ENCODE results near the gene SP140.
"Not testable (repeated sequence)": the region's sequence is repeated elsewhere in the genome, so short reads cannot be mapped to it uniquely, and the experiment has no call there.

SP140 gene

DNA sequence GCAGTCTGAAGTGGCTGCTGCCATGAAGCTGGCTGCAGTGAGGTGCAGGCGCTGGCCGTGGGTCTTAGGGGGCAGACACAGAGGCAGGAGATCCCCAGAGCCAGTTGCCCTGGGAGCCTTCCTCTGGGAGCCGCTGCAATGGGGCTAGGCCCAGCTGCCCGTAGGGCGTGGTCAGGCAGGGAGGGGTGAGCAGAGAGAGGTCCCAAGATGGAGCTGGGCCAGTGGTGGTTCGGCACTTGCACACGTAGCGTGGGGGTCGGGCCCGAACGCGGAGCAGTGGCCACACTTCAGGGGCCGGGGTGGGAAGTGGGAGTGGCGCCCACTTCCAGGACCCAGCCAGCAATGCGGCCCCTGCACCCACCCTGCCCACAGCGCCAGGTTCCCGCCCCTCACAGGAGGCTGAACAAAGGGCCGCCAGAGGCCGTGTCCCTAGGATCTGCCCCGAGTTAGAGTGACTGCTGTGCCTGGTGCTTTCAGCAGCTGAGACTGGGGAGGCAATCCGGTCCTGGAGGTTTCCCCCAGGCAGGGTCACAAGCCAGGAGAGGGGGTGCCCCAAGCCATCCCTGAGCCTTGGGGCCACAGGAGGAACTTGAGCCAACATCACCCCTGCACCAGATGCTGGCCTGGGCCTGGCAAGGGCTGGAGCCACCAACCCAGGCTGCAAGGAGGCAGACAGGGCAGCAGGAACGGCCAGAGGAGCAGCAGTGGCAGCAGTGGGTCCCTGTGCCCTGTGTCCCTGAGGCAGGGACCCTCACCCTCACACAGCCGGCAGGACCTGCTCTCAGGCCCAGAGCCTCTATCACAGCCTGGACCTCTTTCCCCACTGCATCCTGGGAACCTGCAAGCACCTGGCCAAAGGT is 80.1 kb downstream of the SP140 start:
- H3K4me3 ChIP-seq (ENCODE audit: low read depth, low read length): no peak overlapping the region
- no peaks in the 10 kb centered on the region for H3K27me3 ChIP-seq (ENCODE audit: control insufficient read depth, insufficient read depth, low read length)
- no peaks in the 10 kb centered on the region for H3K36me3 ChIP-seq (ENCODE audit: control insufficient read depth, insufficient read depth, low read length)
- H3K9ac ChIP-seq (ENCODE audit: low read depth, low read length): no peak overlapping the region
- H3K4me1 ChIP-seq (ENCODE audit: control insufficient read depth, insufficient read depth, low read length): no peaks in the 10 kb centered on the region
- no peaks in the 10 kb centered on the region for H3K9me3 ChIP-seq (ENCODE audit: control insufficient read depth, insufficient read depth, low read length)

DNA sequence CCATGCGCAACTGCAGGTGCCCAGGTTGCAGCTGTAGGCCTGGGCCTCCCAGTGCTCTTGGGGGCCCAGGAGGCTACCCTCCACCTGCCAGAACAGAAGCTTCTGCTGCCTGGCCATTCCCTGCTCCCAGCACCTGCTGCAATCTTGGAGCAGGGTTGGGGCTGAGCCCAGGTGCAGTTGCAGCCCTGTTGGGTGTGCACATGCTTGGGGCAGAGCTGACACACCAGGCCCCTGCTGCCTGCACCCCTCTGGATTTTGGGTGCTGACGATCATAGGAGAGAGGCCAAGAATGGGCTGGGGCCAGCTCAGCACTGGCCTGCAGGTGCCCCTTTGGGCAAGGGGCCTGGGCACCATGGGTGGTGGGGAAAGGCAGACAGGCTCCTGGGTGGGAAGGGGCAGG is 80.9 kb downstream of the SP140 start:
- no peak overlapping the region for H3K9ac ChIP-seq (ENCODE audit: low read depth, low read length)
- H3K9me3 ChIP-seq (ENCODE audit: control insufficient read depth, insufficient read depth, low read length): no peaks in the 10 kb centered on the region
- no peaks in the 10 kb centered on the region for H3K4me1 ChIP-seq (ENCODE audit: control insufficient read depth, insufficient read depth, low read length)
- no peaks in the 10 kb centered on the region for H3K27me3 ChIP-seq (ENCODE audit: control insufficient read depth, insufficient read depth, low read length)
- no peaks in the 10 kb centered on the region for H3K36me3 ChIP-seq (ENCODE audit: control insufficient read depth, insufficient read depth, low read length)
- H3K4me3 ChIP-seq (ENCODE audit: low read depth, low read length): no peak overlapping the region

- H3K4me3 ChIP-seq (ENCODE audit: low read depth, low read length): no peak overlapping the region
These were observed 81.9 kb downstream of the SP140 start for GRCh38 chr2:230307485-230307884.

DNA sequence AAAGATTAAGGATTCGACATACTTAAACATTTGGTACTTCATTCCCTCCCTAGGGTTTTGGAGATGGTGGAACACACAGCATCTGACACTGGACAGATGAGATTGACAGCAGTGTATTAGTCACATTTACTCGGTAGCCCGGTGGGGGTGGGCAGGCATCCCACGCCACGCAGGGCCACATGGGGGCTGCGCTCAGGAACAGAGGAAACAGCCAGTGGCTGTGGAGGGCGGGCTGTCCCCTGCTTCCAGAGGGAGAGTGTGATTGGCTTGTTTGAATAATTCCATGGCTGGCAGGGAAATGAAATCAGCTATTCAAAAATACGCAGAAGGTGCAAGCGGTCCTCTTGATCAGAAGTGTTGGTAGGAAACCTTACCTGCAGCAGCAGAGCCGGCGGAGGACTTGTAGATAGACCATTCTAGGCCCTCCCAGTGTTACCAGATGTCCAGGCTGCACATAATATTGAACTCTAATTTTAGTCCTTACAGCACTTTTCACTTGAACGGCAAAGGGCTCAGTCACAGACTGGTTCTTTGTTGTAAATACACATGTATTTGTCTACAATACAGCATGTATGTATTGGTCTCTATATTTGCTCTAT is 83.0 kb downstream of the SP140 start:
- Histone ChIP-seq H3K27me3 (ENCODE audit: control insufficient read depth, insufficient read depth, low read length) (no peaks in the 10 kb centered on the region), H3K9me3 (ENCODE audit: control insufficient read depth, insufficient read depth, low read length) (no peaks in the 10 kb centered on the region), H3K36me3 (ENCODE audit: control insufficient read depth, insufficient read depth, low read length) (no peaks in the 10 kb centered on the region), H3K9ac (ENCODE audit: low read depth, low read length) (no peak overlapping the region), H3K4me3 (ENCODE audit: low read depth, low read length) (no peak overlapping the region), H3K4me1 (ENCODE audit: control insufficient read depth, insufficient read depth, low read length) (no peaks in the 10 kb centered on the region)

More at GRCh38 chr2:230307485-230307884, 81.9 kb downstream of the SP140 start:
- H3K9ac ChIP-seq (ENCODE audit: low read depth, low read length): no peak overlapping the region
- no peaks in the 10 kb centered on the region for H3K9me3 ChIP-seq (ENCODE audit: control insufficient read depth, insufficient read depth, low read length)
- H3K36me3 ChIP-seq (ENCODE audit: control insufficient read depth, insufficient read depth, low read length): no peaks in the 10 kb centered on the region
- no peaks in the 10 kb centered on the region for H3K4me1 ChIP-seq (ENCODE audit: control insufficient read depth, insufficient read depth, low read length)
- H3K27me3 ChIP-seq (ENCODE audit: control insufficient read depth, insufficient read depth, low read length): no peaks in the 10 kb centered on the region

GRCh38 chr2:230310792-230311191 is 85.3 kb downstream of the SP140 start:
- not testable (repeated sequence) for H3K9me3 ChIP-seq (ENCODE audit: control insufficient read depth, insufficient read depth, low read length); H3K4me1 ChIP-seq (ENCODE audit: control insufficient read depth, insufficient read depth, low read length); H3K27me3 ChIP-seq (ENCODE audit: control insufficient read depth, insufficient read depth, low read length); H3K4me3 ChIP-seq (ENCODE audit: low read depth, low read length); H3K9ac ChIP-seq (ENCODE audit: low read depth, low read length); H3K36me3 ChIP-seq (ENCODE audit: control insufficient read depth, insufficient read depth, low read length)

DNA sequence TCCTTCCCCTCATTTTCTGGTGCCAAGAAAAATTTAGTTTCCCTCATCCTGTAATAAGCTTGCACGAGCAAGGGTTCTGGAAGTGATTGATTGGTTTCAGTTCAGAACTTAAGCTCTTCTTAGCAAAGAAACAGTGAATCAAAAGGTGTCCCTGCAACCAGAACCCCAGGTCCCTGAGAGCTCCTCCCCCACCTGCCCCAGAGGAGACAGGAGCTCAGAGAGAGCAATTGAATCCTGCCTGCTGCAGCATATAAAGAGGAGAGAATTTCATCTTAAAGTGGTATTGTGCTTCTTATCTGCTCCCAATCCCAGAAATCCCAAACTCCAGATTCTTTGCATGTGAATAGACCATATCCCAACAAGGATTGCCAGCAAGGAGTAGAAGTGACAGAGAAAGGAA is 86.1 kb downstream of the SP140 start:
- not testable (repeated sequence) for H3K4me1 ChIP-seq (ENCODE audit: control insufficient read depth, insufficient read depth, low read length)

GRCh38 chr2:230312638-230313037 is 87.1 kb downstream of the SP140 start:
- no peaks in the 10 kb centered on the region for H3K36me3 ChIP-seq (ENCODE audit: control insufficient read depth, insufficient read depth, low read length)
- no peaks in the 10 kb centered on the region for H3K27me3 ChIP-seq (ENCODE audit: control insufficient read depth, insufficient read depth, low read length)
- H3K4me1 ChIP-seq (ENCODE audit: control insufficient read depth, insufficient read depth, low read length): no peaks in the 10 kb centered on the region
- H3K9me3 ChIP-seq (ENCODE audit: control insufficient read depth, insufficient read depth, low read length): no peaks in the 10 kb centered on the region
- H3K9ac ChIP-seq (ENCODE audit: low read depth, low read length): no peak overlapping the region
- H3K4me3 ChIP-seq (ENCODE audit: low read depth, low read length): no peak overlapping the region

More for the DNA sequence above, 86.1 kb downstream of the SP140 start:
- H3K9ac ChIP-seq (ENCODE audit: low read depth, low read length); H3K9me3 ChIP-seq (ENCODE audit: control insufficient read depth, insufficient read depth, low read length); H3K36me3 ChIP-seq (ENCODE audit: control insufficient read depth, insufficient read depth, low read length); H3K4me3 ChIP-seq (ENCODE audit: low read depth, low read length); H3K27me3 ChIP-seq (ENCODE audit: control insufficient read depth, insufficient read depth, low read length): not testable (repeated sequence)

DNA sequence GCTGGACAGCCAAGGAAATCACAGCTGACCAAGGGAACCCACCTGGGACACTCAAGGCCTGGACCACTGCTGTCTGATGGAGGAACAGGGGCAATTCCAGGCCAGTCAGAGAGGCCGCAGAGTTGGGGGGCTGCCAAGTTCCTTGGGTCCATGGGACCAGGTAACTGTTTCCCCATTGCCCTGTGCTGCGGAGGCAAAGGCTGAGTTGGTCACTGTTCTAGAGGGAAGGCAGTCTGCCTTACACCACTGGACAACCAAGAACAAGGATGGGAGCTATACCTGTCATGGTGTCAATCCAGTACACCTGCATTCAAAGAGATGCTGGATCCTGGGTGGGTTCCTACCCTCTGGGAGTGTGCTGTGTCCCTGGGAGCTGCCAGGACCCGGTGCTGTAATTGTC is 91.8 kb downstream of the SP140 start:
- H3K9ac ChIP-seq (ENCODE audit: low read depth, low read length): no peak overlapping the region
- no peaks in the 10 kb centered on the region for H3K27me3 ChIP-seq (ENCODE audit: control insufficient read depth, insufficient read depth, low read length)
- H3K4me1 ChIP-seq (ENCODE audit: control insufficient read depth, insufficient read depth, low read length): no peaks in the 10 kb centered on the region
- H3K9me3 ChIP-seq (ENCODE audit: control insufficient read depth, insufficient read depth, low read length): peaks cover 2% of the 10 kb centered on the region
- no peaks in the 10 kb centered on the region for H3K36me3 ChIP-seq (ENCODE audit: control insufficient read depth, insufficient read depth, low read length)
- H3K4me3 ChIP-seq (ENCODE audit: low read depth, low read length): no peak overlapping the region

DNA sequence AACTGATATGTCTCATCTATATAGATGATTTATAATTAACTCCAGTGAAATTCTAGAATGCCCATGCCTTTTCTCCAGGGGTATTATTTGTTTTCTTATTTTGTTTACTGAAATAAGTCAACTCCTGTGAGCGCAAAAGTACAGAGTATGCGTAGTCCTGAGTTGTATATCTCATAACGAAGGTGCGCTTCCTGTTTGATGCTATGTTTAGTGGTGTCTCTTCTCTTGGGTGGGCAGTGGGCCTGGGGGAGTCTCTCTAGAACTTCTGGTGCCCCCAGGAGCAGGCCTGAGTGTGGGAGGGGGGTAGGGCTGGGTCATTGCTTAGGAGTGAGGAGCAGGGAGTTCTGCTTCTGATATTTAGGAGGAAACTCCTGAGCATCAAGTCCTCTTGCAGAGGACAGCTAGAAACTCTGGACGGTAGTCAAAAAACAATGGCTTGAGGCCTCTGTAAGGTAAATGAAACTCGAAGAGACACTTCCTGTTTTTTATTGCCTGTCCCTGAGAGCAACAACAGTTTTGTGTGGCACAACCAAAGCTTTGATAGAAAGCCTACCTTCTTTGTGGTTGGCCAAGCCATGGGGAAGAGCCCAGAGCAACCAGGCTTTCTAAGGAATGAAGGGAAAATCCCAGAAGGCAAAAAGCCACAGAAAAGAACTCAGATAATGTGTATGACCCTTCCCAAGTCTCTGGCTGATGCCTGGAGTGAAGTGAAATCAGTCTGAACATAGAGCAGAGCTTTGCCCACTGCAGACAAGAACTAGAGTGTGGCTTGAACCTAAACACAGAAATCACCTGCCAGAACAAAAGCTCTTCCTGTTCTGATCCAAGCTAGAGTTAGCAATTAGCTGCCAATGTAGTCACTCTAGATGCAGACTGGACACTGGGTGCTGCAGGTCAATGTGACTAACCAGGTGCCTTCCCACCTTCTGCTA is 92.9 kb downstream of the SP140 start:
- Histone ChIP-seq H3K4me3 (ENCODE audit: low read depth, low read length) (no peak overlapping the region), H3K9ac (ENCODE audit: low read depth, low read length) (no peak overlapping the region), H3K27me3 (ENCODE audit: control insufficient read depth, insufficient read depth, low read length) (no peaks in the 10 kb centered on the region), H3K4me1 (ENCODE audit: control insufficient read depth, insufficient read depth, low read length) (no peaks in the 10 kb centered on the region), H3K9me3 (ENCODE audit: control insufficient read depth, insufficient read depth, low read length) (peaks cover 2% of the 10 kb centered on the region), H3K36me3 (ENCODE audit: control insufficient read depth, insufficient read depth, low read length) (no peaks in the 10 kb centered on the region)

- Histone ChIP-seq H3K4me3 (ENCODE audit: low read depth, low read length) (no peak overlapping the region), H3K36me3 (ENCODE audit: control insufficient read depth, insufficient read depth, low read length) (no peaks in the 10 kb centered on the region), H3K9me3 (ENCODE audit: control insufficient read depth, insufficient read depth, low read length) (peaks cover 2% of the 10 kb centered on the region), H3K4me1 (ENCODE audit: control insufficient read depth, insufficient read depth, low read length) (no peaks in the 10 kb centered on the region), H3K9ac (ENCODE audit: low read depth, low read length) (no peak overlapping the region), H3K27me3 (ENCODE audit: control insufficient read depth, insufficient read depth, low read length) (no peaks in the 10 kb centered on the region)
These were observed 93.8 kb downstream of the SP140 start for GRCh38 chr2:230319211-230319862.

DNA sequence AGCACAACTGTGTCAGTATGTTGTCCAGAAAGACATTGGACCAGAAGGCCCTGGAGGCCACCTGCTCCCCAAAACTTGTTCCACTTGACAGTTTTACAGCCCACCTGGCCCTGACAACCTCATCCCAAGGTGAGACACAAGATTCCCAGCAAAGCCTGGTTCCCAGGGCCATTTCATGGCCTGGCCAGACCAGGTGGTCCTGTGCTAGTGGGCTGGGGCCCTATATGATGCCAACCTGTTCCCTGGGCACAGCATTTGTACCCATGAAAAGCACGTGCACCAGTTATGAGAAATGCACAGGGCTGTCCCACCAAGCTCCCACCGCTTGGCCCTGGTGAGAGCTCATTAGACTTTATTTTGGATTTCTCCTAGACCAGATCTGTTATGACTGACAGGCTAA is 95.5 kb downstream of the SP140 start:
- peaks cover 2% of the 10 kb centered on the region for H3K9me3 ChIP-seq (ENCODE audit: control insufficient read depth, insufficient read depth, low read length)
- no peaks in the 10 kb centered on the region for H3K4me1 ChIP-seq (ENCODE audit: control insufficient read depth, insufficient read depth, low read length)
- no peak overlapping the region for H3K4me3 ChIP-seq (ENCODE audit: low read depth, low read length)
- H3K36me3 ChIP-seq (ENCODE audit: control insufficient read depth, insufficient read depth, low read length): no peaks in the 10 kb centered on the region
- no peaks in the 10 kb centered on the region for H3K27me3 ChIP-seq (ENCODE audit: control insufficient read depth, insufficient read depth, low read length)
- no peak overlapping the region for H3K9ac ChIP-seq (ENCODE audit: low read depth, low read length)
